ENCODE measurements around the gene SEPSECS. TPM values are rescaled to one million over a fixed set of nuclear protein-coding genes. Genes with fewer than 3 reads are reported as not detected.
"Not testable (repeated sequence)": the region's sequence is repeated elsewhere in the genome, so short reads cannot be mapped to it uniquely, and the experiment has no call there.

SEPSECS gene
- total and polyA plus RNA-seq, 4 donors, result 2.8 to 23.2 (median 7.3) TPM

DNA sequence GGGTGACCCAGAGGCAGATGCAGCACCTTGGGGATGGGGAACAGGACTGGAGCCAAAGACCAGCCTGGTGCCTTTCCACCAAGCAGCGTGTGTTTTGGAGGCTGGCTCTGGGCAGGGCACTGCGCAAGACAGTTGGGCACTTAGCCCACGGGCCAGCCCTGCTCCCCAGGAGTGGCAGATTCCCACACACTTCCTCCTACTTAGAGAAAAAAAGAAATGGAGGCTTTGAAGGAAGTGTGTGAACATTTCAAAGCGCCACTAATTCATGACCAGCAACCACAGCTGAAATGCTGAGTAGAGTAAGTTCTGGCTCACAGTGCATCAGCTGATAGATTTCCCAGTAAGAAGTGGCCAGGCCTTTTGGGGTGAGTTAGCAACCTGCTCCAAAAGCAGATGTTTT lies 74.6 kb downstream of the SEPSECS start:
- H3K4me3 ChIP-seq, result no peak overlapping the region
- 40 to 51% methylated on average over 4 of the region's 4 CpGs for WGBS, 2 donors
- TF ChIP-seq, protein P1, sequence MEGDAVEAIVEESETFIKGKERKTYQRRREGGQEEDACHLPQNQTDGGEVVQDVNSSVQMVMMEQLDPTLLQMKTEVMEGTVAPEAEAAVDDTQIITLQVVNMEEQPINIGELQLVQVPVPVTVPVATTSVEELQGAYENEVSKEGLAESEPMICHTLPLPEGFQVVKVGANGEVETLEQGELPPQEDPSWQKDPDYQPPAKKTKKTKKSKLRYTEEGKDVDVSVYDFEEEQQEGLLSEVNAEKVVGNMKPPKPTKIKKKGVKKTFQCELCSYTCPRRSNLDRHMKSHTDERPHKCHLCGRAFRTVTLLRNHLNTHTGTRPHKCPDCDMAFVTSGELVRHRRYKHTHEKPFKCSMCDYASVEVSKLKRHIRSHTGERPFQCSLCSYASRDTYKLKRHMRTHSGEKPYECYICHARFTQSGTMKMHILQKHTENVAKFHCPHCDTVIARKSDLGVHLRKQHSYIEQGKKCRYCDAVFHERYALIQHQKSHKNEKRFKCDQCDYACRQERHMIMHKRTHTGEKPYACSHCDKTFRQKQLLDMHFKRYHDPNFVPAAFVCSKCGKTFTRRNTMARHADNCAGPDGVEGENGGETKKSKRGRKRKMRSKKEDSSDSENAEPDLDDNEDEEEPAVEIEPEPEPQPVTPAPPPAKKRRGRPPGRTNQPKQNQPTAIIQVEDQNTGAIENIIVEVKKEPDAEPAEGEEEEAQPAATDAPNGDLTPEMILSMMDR (IDR thresholded peaks at IDR 0.05; ENCODE audit: control extremely low read depth, extremely low read depth), result no peak
- no peak overlapping the region for H3K27ac ChIP-seq (ENCODE audit: low read depth in 1 of 2, low read length in 1 of 2)
- no peak overlapping the region for H3K9ac ChIP-seq (ENCODE audit: insufficient read depth in 1 of 2, low read length in 2 of 2)
- H3K27me3 ChIP-seq (ENCODE audit: control insufficient read depth in 3 of 3, insufficient read depth in 3 of 3, low read length in 2 of 3), result peaks cover 0 to 35% (median 20%) of the 10 kb centered on the region in 3 donors
- no peaks in the 10 kb centered on the region for H3K36me3 ChIP-seq (ENCODE audit: control insufficient read depth in 4 of 4, insufficient read depth in 4 of 4, low read length in 4 of 4)
- ATAC-seq (ENCODE audit: insufficient read depth, low FRiP score), result no peak
- peaks cover 0 to 14% (median 0%) of the 10 kb centered on the region in 5 donors for H3K4me1 ChIP-seq (ENCODE audit: control insufficient read depth in 5 of 5, insufficient read depth in 5 of 5, low read length in 5 of 5)
- H3K9me3 ChIP-seq (ENCODE audit: control insufficient read depth in 4 of 4, insufficient read depth in 3 of 4, low read length in 3 of 4), result peaks cover 0 to 2% (median 0%) of the 10 kb centered on the region in 4 donors
- DNase-seq, result no peak

DNA sequence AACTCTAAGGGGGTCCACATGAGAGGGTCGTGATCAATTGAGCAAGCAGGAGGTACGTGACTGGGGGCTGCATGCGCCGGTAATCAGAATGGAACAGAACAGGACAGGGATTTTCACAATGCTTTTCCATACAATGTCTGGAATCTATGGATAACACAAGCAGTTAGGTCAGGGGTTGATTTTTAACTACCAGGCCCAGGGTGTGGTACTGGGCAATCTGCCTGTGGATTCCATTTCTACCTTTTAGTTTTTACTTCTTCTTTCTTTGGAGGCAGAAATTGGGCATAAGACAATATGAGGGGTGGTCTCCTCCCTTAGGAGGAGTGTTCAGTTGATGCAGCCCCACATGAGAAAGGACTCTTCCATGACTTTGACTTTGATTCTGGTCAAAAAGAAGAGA lies 76.8 kb downstream of the SEPSECS start:
- not testable (repeated sequence) for H3K9me3 ChIP-seq (ENCODE audit: control insufficient read depth in 4 of 4, insufficient read depth in 3 of 4, low read length in 3 of 4); DNase-seq; H3K27ac ChIP-seq (ENCODE audit: low read depth in 1 of 2, low read length in 1 of 2); H3K9ac ChIP-seq (ENCODE audit: insufficient read depth in 1 of 2, low read length in 2 of 2); H3K4me3 ChIP-seq; H3K36me3 ChIP-seq (ENCODE audit: control insufficient read depth in 4 of 4, insufficient read depth in 4 of 4, low read length in 4 of 4); ATAC-seq (ENCODE audit: insufficient read depth, low FRiP score); H3K4me1 ChIP-seq (ENCODE audit: control insufficient read depth in 5 of 5, insufficient read depth in 5 of 5, low read length in 5 of 5)
- 86 to 96% methylated on average over 4 of the region's 4 CpGs for WGBS, 2 donors
- H3K27me3 ChIP-seq (ENCODE audit: control insufficient read depth in 3 of 3, insufficient read depth in 3 of 3, low read length in 2 of 3), result peaks cover 0 to 18% (median 11%) of the 10 kb centered on the region in 3 donors

DNA sequence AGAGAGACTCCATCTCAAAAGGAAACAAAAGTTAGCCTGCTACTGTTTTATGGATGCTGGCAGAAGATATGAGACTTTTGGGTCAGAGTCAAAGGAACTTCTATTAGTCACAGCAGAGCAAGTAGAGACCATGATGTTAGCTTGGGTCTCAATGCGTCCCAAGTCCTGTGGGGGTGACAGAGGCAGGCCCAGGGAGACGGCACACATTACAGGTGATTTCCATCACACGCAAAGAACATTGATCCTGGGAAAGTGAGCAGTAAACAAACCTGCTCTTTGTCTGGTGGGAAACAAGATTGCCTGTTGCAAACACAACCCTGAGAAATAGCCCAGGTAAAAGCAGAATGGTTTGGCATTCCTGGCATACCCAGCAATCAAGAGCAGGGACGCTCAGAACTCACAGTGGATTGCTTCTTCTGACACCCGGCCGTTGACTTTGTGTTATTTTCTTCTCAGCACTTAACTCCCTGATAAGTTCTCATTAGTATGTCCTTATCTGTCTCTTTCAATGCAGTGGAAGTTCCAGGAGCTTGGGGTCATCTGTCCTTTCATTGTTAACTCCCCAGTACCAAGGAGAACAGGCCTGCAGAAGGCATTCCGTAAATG lies 78.3 kb downstream of the SEPSECS start:
- Histone ChIP-seq H3K9ac (ENCODE audit: insufficient read depth in 1 of 2, low read length in 2 of 2) (no peak overlapping the region), H3K4me1 (ENCODE audit: control insufficient read depth in 5 of 5, insufficient read depth in 5 of 5, low read length in 5 of 5) (peaks cover 0 to 9% (median 3%) of the 10 kb centered on the region in 5 donors), H3K36me3 (ENCODE audit: control insufficient read depth in 4 of 4, insufficient read depth in 4 of 4, low read length in 4 of 4) (no peaks in the 10 kb centered on the region), H3K27ac (ENCODE audit: low read depth in 1 of 2, low read length in 1 of 2) (peak overlapping the region in 1 of 2 donors; percentile 53), H3K4me3 (no peak overlapping the region), H3K9me3 (ENCODE audit: control insufficient read depth in 4 of 4, insufficient read depth in 3 of 4, low read length in 3 of 4) (peaks cover 0 to 2% (median 0%) of the 10 kb centered on the region in 4 donors), H3K27me3 (ENCODE audit: control insufficient read depth in 3 of 3, insufficient read depth in 3 of 3, low read length in 2 of 3) (peaks cover 0 to 4% (median 0%) of the 10 kb centered on the region in 3 donors)
- no peak for ATAC-seq (ENCODE audit: insufficient read depth, low FRiP score)
- no peak for DNase-seq
- TF ChIP-seq, protein P1 (IDR thresholded peaks at IDR 0.05; ENCODE audit: control extremely low read depth, extremely low read depth), result no peak
- WGBS, 2 donors, result 78 to 86% methylated on average over 7 of the region's 7 CpGs

DNA sequence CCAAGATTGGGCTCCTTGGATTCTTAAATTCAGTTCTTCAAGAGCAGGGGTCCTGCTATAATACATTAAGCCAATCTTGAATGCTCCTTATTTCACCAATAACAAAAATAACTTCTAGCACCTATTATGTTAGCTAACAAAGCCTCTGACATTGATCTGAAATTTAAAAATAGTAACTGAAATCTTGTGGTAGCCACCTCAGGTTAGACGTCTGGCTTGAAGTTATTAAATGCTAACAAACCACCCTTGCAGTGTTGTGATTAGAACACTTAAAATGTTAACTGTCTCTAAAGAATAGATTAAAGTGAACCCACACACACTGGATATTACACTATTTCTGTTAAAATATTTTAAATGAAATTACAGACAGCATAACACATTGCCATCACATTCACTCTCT lies 79.7 kb downstream of the SEPSECS start:
- H3K9me3 ChIP-seq (ENCODE audit: control insufficient read depth in 4 of 4, insufficient read depth in 3 of 4, low read length in 3 of 4), result no peaks in the 10 kb centered on the region
- H3K4me1 ChIP-seq (ENCODE audit: control insufficient read depth in 5 of 5, insufficient read depth in 5 of 5, low read length in 5 of 5), result peaks cover 0 to 21% (median 3%) of the 10 kb centered on the region in 5 donors
- no peaks in the 10 kb centered on the region for H3K27me3 ChIP-seq (ENCODE audit: control insufficient read depth in 3 of 3, insufficient read depth in 3 of 3, low read length in 2 of 3)
- H3K36me3 ChIP-seq (ENCODE audit: control insufficient read depth in 4 of 4, insufficient read depth in 4 of 4, low read length in 4 of 4), result no peaks in the 10 kb centered on the region
- no peak overlapping the region for H3K9ac ChIP-seq (ENCODE audit: insufficient read depth in 1 of 2, low read length in 2 of 2)
- 81 to 90% methylated on average over 1 of the region's 1 CpG for WGBS, 2 donors
- TF ChIP-seq, protein P1 (IDR thresholded peaks at IDR 0.05; ENCODE audit: control extremely low read depth, extremely low read depth), result no peak
- no peak for DNase-seq
- no peak overlapping the region for H3K4me3 ChIP-seq
- ATAC-seq (ENCODE audit: insufficient read depth, low FRiP score), result no peak
- no peak overlapping the region for H3K27ac ChIP-seq (ENCODE audit: low read depth in 1 of 2, low read length in 1 of 2)

Measured in lung (tissue), 12 donors.